HG03439 (cell line): ENCODE measurements around the gene VSTM2B.

ENCODE experiments used
- ATAC-seq: cut with Tn5 transposase; IDR thresholded peaks from one replicate; pipeline ENCODE4 v1.9.1; 2021; ENCODE audit warnings: mild to moderate bottlenecking, moderate library complexity; ENCODE audit not compliant: unreplicated experiment

The VSTM2B gene

DNA sequence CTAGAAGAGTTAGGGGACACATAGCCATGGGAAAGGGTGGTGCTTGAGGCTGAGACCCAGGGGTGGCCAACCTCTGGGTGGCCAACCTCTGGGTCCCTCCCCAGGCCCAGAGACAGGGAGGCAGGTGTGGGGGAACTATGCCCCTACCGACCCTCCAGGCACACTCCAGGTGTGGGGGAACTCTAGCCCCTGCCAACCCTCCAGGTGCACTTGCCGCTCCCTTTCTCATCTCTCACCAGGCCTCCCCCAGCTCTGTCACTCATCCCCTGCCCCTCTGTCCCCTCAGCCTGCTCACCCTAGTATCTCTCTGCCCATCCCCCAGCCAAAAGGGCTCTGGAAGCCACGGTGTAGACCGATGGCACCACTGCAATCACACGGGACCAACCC, 10.6 kb upstream of the VSTM2B start:
- ATAC-seq = no peak

DNA sequence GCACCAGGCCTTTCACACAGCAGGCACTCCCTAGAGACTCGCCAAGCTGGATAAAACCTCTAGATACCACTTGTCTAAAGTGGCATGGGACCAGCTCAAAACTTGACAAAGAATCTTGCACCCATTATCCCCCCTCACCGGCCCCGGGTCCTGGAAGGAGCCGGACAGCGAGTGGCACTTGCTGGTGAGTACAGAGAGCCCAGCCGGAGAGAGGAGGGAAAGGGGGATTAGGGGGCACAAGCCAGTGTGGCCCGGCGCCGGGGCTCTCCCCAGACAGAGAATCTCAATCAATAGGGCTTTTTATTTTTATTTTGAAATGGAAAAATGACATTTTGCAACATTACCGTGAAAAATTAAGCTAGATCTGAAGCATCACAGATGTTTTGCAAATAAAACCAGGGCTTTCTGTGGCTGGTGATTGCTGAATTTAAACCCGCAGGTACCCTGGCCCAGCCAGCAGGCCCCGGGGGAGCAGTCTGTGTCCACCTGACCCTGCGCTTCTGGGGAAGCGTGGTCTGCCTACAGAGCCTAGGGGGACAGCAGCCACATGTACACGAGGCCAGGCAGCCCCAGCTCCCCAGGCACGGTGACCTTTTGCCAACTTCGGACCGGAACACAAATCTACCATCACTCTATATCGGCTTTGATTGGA, 10.0 kb upstream of the VSTM2B start:
- ATAC-seq = no peak

GRCh38 chr19:29516358-29516725, 9.5 kb upstream of the VSTM2B start:
- ATAC-seq = no peak

DNA sequence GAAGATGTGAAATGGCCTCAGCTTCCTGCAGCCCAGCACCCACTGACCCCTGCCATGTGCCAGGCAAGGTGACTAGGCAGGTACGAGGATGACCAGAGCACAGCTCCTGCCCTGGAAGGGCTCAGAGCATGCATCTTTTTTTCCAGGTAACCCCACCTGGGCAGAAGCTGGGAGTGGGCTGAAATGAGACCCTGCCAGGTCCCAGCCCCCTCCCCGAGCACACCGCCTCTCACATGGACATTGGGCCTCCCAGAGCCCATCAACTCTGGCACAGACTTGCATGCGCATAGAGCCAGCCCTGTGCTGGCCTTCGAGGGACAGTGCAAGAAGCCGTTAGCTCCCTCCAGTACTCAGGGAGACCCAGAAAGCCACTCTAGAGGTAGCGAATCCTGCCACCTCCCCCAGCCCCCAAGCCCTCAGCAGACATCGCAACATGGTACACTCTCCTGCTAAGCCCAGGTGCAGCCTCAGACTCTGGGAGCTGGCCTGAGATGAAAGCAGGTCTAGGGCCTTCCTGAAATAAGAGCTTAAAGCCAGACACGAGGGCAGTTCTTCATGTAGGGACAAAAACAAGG, 8.9 kb upstream of the VSTM2B start:
- no peak for ATAC-seq

GRCh38 chr19:29517412-29517811, 8.4 kb upstream of the VSTM2B start:
- ATAC-seq = no peak

DNA sequence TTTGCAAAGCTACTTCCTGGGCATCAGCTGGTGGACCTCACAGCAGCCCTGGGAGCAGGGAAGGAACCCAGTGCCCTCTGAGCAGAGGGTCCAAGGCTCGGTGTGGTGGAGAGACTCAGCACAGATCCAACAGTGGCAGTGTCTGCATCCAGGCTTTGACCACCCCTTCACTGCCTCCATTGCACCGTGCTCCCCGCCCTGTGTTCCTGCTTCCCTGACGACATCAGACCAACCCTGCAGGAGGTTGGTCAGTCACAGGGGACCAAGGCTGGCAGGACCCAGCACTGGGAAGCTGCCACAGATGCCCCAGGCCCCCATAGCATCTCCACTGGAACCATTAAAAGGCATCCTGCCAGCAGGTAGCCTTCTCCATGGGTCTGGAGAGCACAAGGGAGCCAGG, 7.8 kb upstream of the VSTM2B start:
- ATAC-seq = no peak

DNA sequence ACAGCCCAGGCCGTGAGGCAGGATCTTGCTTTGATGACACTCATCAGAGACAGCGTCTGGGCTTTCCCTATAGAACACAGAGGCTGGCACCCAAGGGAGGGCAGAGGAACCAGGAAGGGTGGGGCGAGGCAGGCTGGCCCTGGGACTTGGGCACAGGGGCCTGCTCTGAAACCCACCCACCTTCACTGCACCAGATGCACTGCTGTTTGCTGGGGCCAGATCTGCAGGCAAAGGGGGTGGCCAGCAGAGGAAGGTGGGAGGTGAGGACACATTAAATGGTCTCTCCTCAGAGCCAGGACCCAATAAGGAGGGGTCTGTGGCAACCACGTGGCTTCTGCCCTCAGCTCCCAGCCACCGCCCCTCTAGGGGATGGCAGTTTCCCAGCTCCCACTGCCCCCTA, 6.6 kb upstream of the VSTM2B start:
- no peak for ATAC-seq

GRCh38 chr19:29519931-29520330, 5.9 kb upstream of the VSTM2B start:
- no peak for ATAC-seq

DNA sequence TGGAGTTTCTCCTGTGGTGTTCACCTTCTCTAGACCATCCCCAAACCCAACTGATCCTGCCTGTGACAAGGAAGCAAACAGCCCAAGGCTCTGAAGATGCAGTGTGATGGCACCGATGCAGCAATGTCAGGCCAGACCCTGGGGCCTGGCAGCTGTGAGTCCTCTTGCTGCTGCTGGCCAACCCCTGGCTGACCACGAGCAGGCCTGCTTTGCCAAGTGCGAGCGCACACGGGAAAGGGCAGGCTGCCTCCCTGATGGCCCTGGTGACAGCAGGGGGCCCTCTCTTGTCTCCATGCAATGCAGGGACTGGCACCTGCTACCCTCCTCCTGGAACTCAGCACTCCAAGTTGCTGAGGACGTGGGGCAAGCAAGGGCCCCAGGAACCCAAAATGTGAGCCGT, 5.4 kb upstream of the VSTM2B start:
- ATAC-seq = no peak

DNA sequence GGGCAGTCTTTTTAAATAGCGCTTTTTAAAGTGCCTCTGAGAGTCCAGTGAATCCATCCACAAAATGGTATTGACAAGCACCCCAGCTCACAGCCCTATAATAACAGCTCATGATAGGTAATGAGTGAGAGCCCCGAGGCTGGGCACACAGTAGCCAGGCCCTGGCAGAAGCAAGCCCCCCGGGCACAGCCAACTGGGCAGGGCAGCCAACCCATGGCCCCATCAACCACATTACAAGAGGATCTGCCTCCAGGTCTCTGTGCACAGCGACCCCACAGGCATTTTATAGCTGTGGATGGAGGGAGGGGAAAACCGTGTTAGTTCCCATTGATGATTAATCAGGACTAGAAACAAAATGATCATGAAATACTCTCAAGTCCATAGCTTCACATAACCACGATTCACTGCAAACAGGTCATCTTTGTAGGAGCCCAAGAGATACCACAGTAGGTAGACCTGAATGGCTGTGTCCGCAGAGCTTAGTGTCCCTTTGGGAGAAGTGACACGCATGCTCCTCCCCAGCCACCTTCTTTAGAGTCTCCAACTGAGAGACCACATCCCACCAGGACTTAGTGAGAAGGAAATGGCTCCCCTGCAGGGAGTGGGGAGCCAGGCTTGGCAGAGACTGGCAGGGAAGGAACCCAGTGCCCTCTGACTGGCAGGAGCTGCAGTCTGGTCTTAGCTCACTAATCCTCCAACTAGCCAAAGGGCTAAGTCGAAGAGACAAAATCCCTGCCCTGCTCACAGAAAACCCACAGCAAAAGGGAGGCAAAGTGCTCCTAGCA, 4.3 kb upstream of the VSTM2B start:
- ATAC-seq = no peak

DNA sequence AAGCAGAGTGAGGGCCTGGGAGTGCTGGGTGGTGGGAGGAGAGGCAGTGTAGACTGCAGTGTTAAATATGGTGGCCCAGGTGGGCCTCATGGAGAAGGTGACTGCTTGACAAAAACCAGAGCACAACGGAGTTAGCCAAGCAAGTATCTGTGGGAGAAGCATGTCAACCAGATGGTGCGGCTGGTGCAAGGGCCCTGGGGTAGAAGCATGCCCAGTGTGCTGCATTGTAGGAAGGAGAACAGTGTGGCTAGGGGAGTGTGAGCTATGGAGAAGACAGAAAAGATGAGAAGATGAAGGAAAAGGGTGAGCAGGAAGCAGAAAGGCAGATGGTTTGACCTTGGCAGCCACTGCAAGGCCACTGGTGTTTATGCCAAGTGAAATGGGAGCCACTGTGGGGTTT, 2.2 kb upstream of the VSTM2B start:
- no peak for ATAC-seq

DNA sequence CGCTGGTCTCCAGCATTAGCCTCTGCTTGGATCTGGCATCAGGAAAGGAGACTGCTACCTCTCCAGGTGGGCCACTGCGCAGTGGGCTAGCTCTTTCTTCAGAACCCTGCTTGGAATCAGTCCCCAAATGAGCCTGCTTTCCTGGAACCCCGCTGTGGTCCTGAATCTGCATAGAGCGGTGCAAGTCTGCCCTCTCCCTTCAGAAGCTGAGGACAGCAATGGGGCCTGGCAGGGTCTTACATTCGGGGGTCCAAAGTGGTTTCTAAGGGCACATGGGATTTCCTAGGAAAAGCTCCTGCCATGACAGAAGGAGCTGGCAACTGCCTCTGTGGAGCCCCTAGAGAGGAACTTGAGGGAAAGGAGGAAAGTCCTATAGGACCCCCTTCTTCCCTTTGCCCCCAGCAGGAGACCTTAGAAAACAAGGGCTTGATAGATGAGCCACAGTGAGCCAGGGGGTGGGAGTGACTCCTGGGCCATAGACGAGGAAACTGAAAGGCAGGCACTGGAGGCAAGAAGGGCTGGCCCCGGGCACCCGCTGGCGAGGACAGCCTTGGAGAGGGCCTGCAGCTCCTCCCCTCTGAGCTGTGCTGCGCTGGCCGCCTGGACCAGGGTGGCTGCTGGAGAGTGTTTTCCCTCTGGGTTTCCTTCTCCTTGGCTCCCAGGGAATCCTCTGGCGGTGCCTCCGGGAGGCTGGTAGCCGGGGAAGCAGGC, 1.4 kb upstream of the VSTM2B start:
- no peak for ATAC-seq

DNA sequence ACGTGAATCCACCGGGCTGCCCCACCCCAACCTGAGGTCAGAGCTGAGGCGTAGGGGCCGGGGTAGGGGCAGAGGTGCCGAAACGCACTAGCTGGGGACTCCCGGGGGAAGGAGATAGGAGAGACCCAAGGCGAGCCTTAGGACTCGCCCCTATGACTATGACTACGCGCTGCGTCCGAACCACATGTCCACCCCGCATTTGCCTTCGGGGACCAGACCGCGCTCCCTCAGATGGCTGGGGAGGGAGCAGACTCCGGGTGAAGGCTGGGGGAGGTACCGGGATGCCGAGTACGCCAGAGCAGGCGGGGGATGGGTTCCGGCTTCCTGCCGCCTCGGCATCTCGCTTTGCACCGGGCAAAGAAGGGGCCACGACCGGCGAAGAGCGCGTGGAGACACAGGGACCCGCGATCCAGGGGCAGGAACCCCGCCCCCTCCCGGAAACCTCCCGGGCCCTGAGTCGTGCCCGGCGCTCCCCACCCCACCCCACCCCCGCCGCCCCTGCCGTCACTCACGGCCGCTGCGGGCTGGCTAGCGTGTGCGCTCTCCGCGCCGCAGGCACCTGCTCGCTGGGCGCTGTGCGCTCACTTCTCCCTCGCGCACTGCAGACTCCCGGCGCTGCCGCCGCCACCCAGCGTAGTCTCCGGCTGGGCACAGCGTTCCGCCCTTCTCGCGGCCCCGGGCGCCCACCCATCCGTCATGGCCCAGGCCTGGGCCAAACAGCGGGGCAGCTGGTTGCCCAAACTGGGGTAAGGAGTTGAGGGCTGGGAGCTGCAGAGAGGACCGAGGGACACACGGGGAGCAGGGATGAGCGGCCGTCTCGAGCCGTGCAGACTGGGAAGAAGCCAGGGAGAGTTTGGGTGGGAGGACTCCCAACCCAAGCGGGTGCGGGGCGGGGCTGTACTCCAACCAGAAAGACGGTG, 622 bp upstream of the VSTM2B start:
- no peak for ATAC-seq

- no peak for ATAC-seq
Observed at GRCh38 chr19:29526730-29527499, 1.1 kb downstream of the VSTM2B start.

GRCh38 chr19:29527500-29528328, 1.9 kb downstream of the VSTM2B start:
- ATAC-seq = no peak

- no peak for ATAC-seq
Observed at GRCh38 chr19:29528350-29528945, 2.7 kb downstream of the VSTM2B start.

GRCh38 chr19:29528946-29529645, 3.3 kb downstream of the VSTM2B start:
- no peak for ATAC-seq
